IPS-20b (cell line): ENCODE data around the gene SLC22A3.

Source experiments
- H3K27ac ChIP-seq: one replicate; pipeline ENCODE4 v1.5.1; 2013; ENCODE audit warnings: low read length
- H3K27me3 ChIP-seq: 2 replicates; pipeline ENCODE4 v1.6.1; 2013; ENCODE audit warnings: mild to moderate bottlenecking, low read length, inconsistent platforms; ENCODE audit not compliant: insufficient read depth
- H3K36me3 ChIP-seq: 2 replicates; pipeline ENCODE4 v1.6.1; 2013; ENCODE audit warnings: low read depth, mild to moderate bottlenecking, inconsistent platforms, low read length, moderate library complexity; ENCODE audit not compliant: insufficient read depth
- H3K4me1 ChIP-seq: 2 replicates; pipeline ENCODE4 v1.6.1; 2013; ENCODE audit warnings: mild to moderate bottlenecking, control low read depth, inconsistent platforms, low read length, moderate library complexity; ENCODE audit not compliant: insufficient read depth
- H3K4me3 ChIP-seq: 2 replicates; pipeline ENCODE4 v1.5.1; 2013; ENCODE audit warnings: mild to moderate bottlenecking, low read length, inconsistent platforms
- H3K9ac ChIP-seq: 2 replicates; pipeline ENCODE4 v1.6.1; 2013; ENCODE audit warnings: low read depth, mild to moderate bottlenecking, inconsistent platforms, low read length, moderate library complexity
- H3K9me3 ChIP-seq: 2 replicates; pipeline ENCODE4 v1.6.1; 2013; ENCODE audit warnings: mild to moderate bottlenecking, low read depth, low read length, inconsistent platforms; ENCODE audit not compliant: insufficient read depth

SLC22A3 gene

DNA sequence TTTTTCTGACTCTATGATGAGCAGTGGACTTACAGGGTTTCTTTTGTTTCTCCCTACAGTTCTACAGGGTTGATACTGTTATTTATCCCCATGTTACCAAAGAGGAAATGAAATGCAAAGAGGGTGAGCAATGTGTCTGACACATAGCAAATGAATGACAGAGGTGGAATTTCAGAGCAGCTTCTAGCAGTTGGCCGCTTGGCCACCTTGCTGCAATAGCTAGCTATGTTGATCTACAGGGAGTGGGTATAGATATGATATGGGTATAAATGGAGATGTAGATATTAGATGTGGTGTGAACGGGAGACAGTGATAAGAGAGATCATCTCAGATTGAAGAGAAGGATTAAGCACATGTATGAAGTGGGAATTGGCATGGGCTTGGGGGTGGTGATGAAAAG, 10.9 kb upstream of the SLC22A3 start:
- no peak overlapping the region for H3K9ac ChIP-seq
- H3K27ac ChIP-seq, result no peak overlapping the region
- no peak overlapping the region for H3K4me3 ChIP-seq
- no peaks in the 10 kb centered on the region for H3K4me1 ChIP-seq
- H3K9me3 ChIP-seq, result no peaks in the 10 kb centered on the region
- no peaks in the 10 kb centered on the region for H3K27me3 ChIP-seq
- H3K36me3 ChIP-seq, result no peaks in the 10 kb centered on the region

DNA sequence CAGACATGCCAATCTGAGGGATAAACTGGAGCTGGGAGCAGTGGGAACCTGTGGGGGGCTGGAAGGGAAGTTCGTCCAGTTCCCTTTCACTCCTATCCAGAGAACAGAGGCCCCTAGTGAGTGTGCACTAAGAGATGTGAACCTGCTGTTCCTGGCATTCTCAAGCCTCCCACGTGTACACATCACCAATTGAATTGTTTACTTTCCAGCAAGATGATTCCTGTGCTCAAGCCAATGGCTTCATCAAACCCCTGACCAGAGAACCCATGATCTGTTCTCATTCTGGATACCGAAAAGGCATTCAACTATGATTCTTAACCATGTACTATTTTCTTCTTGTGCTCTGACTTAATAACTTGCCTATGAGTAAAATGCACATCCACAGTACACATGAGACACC, 10.2 kb upstream of the SLC22A3 start:
- Histone ChIP-seq H3K27ac (no peak overlapping the region), H3K36me3 (no peaks in the 10 kb centered on the region), H3K4me3 (no peak overlapping the region), H3K27me3 (no peaks in the 10 kb centered on the region), H3K9ac (no peak overlapping the region), H3K9me3 (no peaks in the 10 kb centered on the region), H3K4me1 (no peaks in the 10 kb centered on the region)

DNA sequence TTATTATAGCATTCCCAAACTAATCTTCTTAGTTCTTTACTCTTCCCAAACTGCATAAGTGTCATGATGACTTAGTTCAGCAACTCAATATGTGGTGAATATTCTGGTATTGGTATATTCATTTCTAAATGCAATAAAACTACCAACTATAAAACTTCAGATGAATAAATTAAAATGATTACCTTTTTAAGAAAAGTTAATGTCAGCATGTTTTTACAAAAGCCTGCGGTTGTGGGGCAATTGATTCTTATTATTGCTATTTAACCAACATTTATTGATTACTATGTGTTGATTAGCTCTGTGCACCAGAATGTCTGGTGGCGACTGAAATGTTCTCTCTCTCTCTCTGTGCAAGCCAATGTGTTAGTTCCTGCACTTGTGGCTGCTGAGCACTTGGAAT, 5.0 kb upstream of the SLC22A3 start:
- no peaks in the 10 kb centered on the region for H3K36me3 ChIP-seq
- no peak overlapping the region for H3K4me3 ChIP-seq
- H3K4me1 ChIP-seq, result no peaks in the 10 kb centered on the region
- peaks cover 23% of the 10 kb centered on the region for H3K27me3 ChIP-seq
- no peaks in the 10 kb centered on the region for H3K9me3 ChIP-seq
- no peak overlapping the region for H3K9ac ChIP-seq
- H3K27ac ChIP-seq, result no peak overlapping the region

DNA sequence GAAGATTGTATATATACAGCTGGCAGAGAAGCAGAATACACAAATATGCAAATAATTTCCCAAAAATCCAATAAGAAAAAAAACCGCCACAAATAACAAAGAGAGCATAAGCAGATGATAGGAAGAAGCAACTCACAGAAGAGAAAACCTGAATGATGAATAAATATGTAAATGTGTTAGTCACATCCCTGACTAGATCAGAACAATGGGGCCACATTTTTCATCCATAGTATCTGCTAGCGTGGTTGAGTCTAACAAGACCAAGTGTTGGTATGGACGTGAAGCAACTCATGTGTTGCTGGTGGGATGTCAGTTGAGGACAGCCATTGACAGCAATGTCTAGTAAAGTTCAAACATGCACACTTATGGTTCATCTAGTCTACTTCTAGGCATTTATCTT, 3.9 kb upstream of the SLC22A3 start:
- H3K27ac ChIP-seq, result no peak overlapping the region
- H3K9ac ChIP-seq, result no peak overlapping the region
- H3K27me3 ChIP-seq, result peaks cover 34% of the 10 kb centered on the region
- H3K36me3 ChIP-seq, result no peaks in the 10 kb centered on the region
- H3K9me3 ChIP-seq, result no peaks in the 10 kb centered on the region
- no peaks in the 10 kb centered on the region for H3K4me1 ChIP-seq
- H3K4me3 ChIP-seq, result no peak overlapping the region

DNA sequence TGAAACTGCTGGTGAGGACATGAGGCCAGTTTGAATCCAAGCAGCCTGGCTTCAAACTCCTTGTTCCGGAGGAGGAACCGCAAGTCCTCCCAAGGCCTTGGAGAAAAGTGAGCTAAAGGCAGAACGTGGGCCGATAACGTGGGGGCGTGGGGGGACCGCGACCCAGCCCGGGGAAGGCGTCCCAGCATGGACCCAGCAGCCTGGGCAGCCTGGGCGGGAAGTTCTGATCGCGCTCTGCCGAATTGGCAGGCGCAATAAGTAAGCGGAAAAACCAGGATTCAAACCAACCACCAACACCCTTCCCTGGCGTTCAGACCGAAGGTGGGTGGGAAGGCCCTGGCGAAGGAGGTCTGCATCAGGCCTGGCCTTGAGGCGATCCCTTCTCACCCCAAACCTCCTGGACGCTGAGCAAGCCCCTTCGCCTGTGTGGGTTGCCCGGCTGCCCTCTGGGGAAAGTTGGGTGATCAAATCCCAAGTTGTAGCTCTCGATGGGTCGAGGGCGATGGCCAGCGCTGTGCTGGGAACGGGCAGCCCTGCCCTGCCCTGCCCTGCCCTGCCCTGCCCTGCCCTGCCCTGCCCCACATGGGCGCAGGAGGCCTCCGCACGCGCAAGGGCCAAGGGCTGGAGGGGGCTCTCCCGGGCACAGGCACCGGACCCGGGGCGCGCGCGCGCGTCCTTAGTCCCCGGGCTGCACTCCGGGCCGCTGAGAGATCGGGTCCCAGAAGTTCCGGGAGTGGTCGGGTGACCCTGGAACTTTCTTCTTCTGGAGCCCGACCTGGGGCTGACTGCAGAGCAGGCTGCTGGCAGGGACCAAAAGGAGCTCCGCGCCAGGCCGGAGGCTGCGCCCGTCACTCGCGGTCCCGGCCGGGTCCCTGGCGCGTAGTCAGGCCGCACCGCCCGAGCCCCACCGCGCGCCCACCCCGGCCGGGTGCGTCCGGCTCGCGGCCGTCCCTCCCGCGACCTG, 637 bp upstream of the SLC22A3 start:
- Histone ChIP-seq H3K4me1 (peaks cover 2% of the 10 kb centered on the region), H3K9ac (no peak overlapping the region)

DNA sequence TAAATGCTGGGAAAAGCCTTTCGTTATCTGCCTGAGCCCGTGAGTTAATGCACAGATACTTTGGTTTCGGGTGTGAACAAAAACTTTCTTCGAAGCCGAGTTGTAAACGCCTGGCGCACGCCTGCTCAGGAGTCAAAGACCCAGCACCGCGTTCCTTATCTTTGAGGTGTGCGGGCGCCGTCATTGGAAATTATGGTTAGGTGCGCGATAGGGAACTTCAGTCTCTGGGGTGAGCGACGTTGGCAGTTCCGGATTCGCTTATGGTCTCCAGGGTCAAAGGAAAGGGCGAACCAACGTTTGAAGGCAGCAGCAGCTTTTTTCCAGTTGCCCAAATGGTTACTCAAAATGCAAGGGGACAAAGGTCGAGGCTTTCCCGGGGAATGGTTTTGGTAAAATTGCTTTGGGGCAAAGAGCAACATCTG, 853 bp downstream of the SLC22A3 start:
- peaks cover 59% of the 10 kb centered on the region for H3K27me3 ChIP-seq
- H3K4me1 ChIP-seq, result peaks cover 2% of the 10 kb centered on the region
- H3K9ac ChIP-seq, result no peak overlapping the region
- no peak overlapping the region for H3K27ac ChIP-seq
- peak overlapping the region; percentile 64 for H3K4me3 ChIP-seq
- H3K9me3 ChIP-seq, result no peaks in the 10 kb centered on the region
- H3K36me3 ChIP-seq, result no peaks in the 10 kb centered on the region

More for the DNA sequence above, 637 bp upstream of the SLC22A3 start:
- Histone ChIP-seq H3K4me3 (peak overlapping the region; percentile 60; the same call in 1 of the 2 replicates), H3K36me3 (no peaks in the 10 kb centered on the region), H3K27ac (no peak overlapping the region), H3K27me3 (peaks cover 59% of the 10 kb centered on the region), H3K9me3 (no peaks in the 10 kb centered on the region)

DNA sequence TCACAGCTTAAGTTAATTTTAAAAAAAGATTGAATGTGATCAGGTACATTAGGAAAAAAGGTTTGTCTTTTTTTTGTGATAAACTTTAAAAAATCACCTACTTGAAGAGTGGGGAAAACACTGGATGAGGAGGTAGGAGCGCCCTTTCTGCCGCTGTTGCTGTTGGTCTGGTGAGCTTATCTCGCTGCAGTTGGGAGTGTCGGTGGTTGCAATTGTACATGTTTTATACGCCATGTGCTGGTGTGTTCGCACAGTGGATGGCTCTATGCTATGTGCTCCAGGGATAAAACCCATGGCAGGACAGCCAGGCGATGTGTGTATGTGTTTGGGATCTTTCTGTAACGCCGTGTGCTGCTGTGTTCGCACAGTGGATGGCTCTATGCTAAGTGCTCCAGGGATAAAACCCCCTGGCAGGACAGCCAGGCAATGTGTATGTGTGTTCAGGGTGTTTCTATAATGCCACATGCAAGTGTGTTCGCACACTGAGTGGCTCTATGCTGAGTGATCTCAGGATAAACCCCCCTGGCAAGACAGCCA, 1.7 kb downstream of the SLC22A3 start:
- Histone ChIP-seq H3K4me1 (peaks cover 2% of the 10 kb centered on the region), H3K4me3 (peak overlapping the region; percentile 64), H3K27ac (no peak overlapping the region), H3K36me3 (no peaks in the 10 kb centered on the region), H3K9me3 (no peaks in the 10 kb centered on the region), H3K27me3 (peaks cover 59% of the 10 kb centered on the region), H3K9ac (no peak overlapping the region)

DNA sequence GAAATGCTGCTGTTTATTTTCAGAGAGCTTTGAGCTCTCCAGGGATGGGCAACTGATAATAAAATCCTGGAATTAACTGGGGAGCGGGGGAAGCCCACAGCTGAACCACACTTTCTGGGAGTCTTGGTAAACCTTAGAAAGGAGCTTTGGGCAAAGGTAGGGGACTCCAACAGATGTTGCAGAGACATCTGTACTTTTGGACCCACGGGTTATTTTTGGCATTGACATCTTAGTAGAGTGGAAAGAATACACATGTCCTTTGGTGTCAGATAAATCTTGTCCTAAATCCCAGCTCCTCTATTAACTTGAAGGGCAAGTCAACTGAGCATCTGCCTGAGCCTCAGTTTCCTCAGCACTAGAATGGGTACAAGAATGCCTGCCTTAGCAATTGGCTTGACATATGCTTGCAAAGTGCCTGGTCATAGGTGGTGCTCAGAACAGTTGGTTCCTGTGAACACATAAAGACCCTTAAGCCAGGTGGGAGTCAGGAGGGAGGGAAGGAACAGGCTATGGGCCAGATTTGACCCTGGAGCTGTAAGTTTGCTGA, 5.8 kb downstream of the SLC22A3 start:
- Histone ChIP-seq H3K9me3 (no peaks in the 10 kb centered on the region), H3K4me1 (peaks cover 2% of the 10 kb centered on the region), H3K4me3 (no peak overlapping the region), H3K9ac (no peak overlapping the region), H3K27me3 (peaks cover 27% of the 10 kb centered on the region), H3K27ac (no peak overlapping the region), H3K36me3 (no peaks in the 10 kb centered on the region)

DNA sequence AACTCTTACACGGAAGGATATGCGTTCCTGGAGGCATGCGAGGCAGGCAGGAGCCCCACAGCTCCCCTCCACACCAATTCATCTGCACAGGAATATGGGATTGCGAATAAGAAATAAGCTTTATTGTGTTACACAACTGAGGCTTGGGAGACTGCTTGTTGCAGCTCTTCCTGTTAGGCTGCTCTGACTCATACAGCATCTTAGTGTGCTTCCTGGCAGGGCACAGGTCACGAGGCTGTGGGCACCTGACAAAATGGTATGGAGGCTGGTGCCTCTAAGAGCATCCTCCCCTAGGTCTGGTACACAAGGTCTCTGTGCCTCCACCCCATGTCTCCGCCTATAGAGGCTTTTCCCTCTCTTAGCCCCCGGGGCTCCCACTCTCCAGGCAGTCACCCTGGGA, 6.8 kb downstream of the SLC22A3 start:
- Histone ChIP-seq H3K27ac (no peak overlapping the region), H3K4me1 (no peaks in the 10 kb centered on the region), H3K9ac (no peak overlapping the region), H3K4me3 (no peak overlapping the region), H3K9me3 (no peaks in the 10 kb centered on the region), H3K36me3 (no peaks in the 10 kb centered on the region), H3K27me3 (peaks cover 17% of the 10 kb centered on the region)

DNA sequence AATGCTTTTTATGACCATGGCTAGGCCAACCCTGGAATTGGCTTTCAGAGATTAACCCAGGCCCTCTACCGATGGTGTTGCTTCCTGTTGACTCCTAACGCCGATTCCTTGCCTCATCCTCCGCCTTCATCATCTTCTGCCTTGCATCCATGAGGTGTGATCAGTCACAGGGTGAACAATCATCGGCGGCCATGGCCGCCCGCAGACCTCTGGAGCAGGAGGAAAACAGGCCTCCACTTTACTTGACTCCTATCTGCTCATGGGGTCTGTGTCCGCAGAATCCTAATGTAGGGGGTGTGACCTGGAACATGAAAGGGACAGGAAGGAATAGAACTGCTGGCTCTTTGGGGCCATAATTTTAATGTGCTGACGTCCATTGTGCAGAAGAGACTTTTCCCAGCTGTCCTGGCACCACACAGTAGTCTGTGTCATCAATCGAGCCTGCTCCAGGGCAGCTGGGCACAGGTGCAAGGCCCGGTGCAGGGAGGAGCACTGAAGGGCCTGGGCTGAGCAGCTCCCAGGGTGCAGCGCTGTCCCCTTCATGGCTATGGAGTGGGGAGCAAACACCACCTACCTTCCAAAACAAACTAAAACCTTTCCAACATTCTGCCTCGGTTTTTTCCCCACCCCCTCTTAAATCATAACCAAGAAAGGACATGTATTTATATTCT, 8.0 kb downstream of the SLC22A3 start:
- Histone ChIP-seq H3K4me3 (no peak overlapping the region), H3K27ac (no peak overlapping the region), H3K4me1 (no peaks in the 10 kb centered on the region), H3K27me3 (peaks cover 8% of the 10 kb centered on the region; the same call in 1 of the 2 replicates), H3K9me3 (no peaks in the 10 kb centered on the region), H3K9ac (no peak overlapping the region), H3K36me3 (no peaks in the 10 kb centered on the region)

DNA sequence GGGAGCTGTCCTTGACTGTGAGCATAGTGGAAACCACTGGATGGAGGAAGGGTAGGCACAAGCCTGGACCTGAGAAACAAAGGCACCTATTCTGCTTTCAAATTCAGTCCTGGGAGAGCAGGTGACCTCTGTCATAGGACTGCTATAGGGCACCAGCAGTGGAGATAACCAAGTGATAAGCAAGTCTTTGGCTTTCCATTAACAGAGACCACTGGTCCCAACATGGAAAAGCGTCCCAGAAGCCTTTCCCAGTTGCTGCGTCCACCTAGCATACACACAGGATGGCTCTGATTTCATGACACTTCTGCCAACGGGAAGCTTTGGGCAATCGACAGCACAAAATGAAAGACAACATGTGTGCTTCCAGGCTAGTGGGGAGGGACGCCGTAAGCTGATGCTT, 8.9 kb downstream of the SLC22A3 start:
- H3K9me3 ChIP-seq, result no peaks in the 10 kb centered on the region
- H3K27ac ChIP-seq, result no peak overlapping the region
- H3K4me3 ChIP-seq, result no peak overlapping the region
- no peaks in the 10 kb centered on the region for H3K4me1 ChIP-seq
- no peaks in the 10 kb centered on the region for H3K36me3 ChIP-seq
- H3K27me3 ChIP-seq, result 0 out of 2 replicates have a peak, but pooled peaks cover under 1% of the 10 kb centered on the region
- H3K9ac ChIP-seq, result no peak overlapping the region
